H1 (cell line): ENCODE results near the gene APOO. TPM values are rescaled to one million over a fixed set of nuclear protein-coding genes. Genes with fewer than 3 reads are reported as not detected.

ENCODE experiments used
- CTCF ChIA-PET: fragments of 300-600 bp; sonication (Branson Sonifier 250); formaldehyde crosslinking; loops from one replicate; lab custom pipeline; 2021; ENCODE audit not compliant: partially characterized antibody; lab: Charles Lee
- POLR2A ChIA-PET: fragments of 300-600 bp; sonication (Branson Sonifier 250); formaldehyde crosslinking; loops from one replicate; lab custom pipeline; 2021; ENCODE audit warnings: inconsistent platforms; ENCODE audit not compliant: partially characterized antibody; lab: Charles Lee
- DNase-seq, 2 experiments: peaks; one replicate each; pipeline versions ENCODE4 v3.0.0 to v3.0.0-alpha.2; 2010 to 2022; ENCODE audit warnings: low spot score in 2 of 2, low read depth in 1 of 2, mixed read lengths in 1 of 2
- FAIRE-seq: peaks from 2 replicates; lab custom pipeline; 2011; peaks lifted over from hg19 to GRCh38; lab: Jason Lieb, UNC
- H2AFZ ChIP-seq: 2 replicates; pipeline ENCODE4 v1.8.1; 2012; ENCODE audit warnings: low read length, inconsistent platforms
- H2AK5ac ChIP-seq: 2 replicates; pipeline ENCODE4 v1.6.1; 2013; ENCODE audit warnings: low read depth, low read length
- H2BK120ac ChIP-seq: replicated peaks from 2 replicates; pipeline ENCODE3; 2013; ENCODE audit warnings: low read depth, low read length, inconsistent platforms
- H2BK12ac ChIP-seq: 2 replicates; pipeline ENCODE4 v1.6.1; 2013; ENCODE audit warnings: low read depth, low read length
- H2BK15ac ChIP-seq: 2 replicates; pipeline ENCODE4 v1.6.1; 2013; ENCODE audit warnings: low read length
- H2BK20ac ChIP-seq: 2 replicates; pipeline ENCODE4 v1.6.1; 2013; ENCODE audit warnings: low read length
- H2BK5ac ChIP-seq: 2 replicates; pipeline ENCODE4 v1.6.1; 2013; ENCODE audit warnings: low read depth, low read length
- H3K14ac ChIP-seq: 2 replicates; pipeline ENCODE4 v1.6.1; 2013; ENCODE audit warnings: inconsistent platforms; ENCODE audit not compliant: insufficient read length
- H3K18ac ChIP-seq: 2 replicates; pipeline ENCODE4 v1.6.1; 2013; ENCODE audit warnings: low read length; ENCODE audit errors: extremely low read depth
- H3K23ac ChIP-seq: 2 replicates; pipeline ENCODE4 v1.6.1; 2013; ENCODE audit warnings: inconsistent platforms; ENCODE audit not compliant: insufficient read length
- H3K23me2 ChIP-seq: 2 replicates; pipeline ENCODE4 v1.6.1; 2013; ENCODE audit warnings: low read depth, low read length
- H3K27ac ChIP-seq: 2 replicates; pipeline ENCODE4 v1.6.1; 2011; ENCODE audit warnings: low read depth, low read length, inconsistent platforms
- H3K27me3 ChIP-seq, 4 experiments: replicated peaks in 1 of 4; 1 replicate in 1 of 4; 2 replicates in 3 of 4; pipeline versions ENCODE4 v1.6.1 to v1.8.1; 2011 to 2013; ENCODE audit warnings: low read length in 3 of 4, mild to moderate bottlenecking in 3 of 4, inconsistent platforms in 2 of 4, mixed read lengths in 2 of 4, moderate library complexity in 1 of 4; ENCODE audit not compliant: control insufficient read depth in 3 of 4, insufficient read depth in 3 of 4; ENCODE audit errors: extremely low read depth in 1 of 4
- H3K36me3 ChIP-seq, 4 experiments: 2 replicates each; pipeline versions ENCODE4 v1.6.1 to v1.8.1; 2011 to 2013; ENCODE audit warnings: mild to moderate bottlenecking in 4 of 4, low read length in 3 of 4, moderate library complexity in 2 of 4, control low read depth in 1 of 4, inconsistent platforms in 1 of 4; ENCODE audit not compliant: insufficient read depth in 4 of 4, control insufficient read depth in 2 of 4
- H3K4ac ChIP-seq: replicated peaks from 2 replicates; pipeline ENCODE3; 2013; ENCODE audit warnings: low read length, low read depth, mixed read lengths, inconsistent platforms; ENCODE audit not compliant: insufficient read length
- H3K4me1 ChIP-seq, 4 experiments: replicated peaks in 1 of 4; 1 replicate in 1 of 4; 2 replicates in 3 of 4; pipeline versions ENCODE4 v1.6.1 to v1.8.1; 2011 to 2013; ENCODE audit warnings: low read length in 3 of 4, inconsistent platforms in 2 of 4, mixed read lengths in 1 of 4; ENCODE audit not compliant: insufficient read depth in 4 of 4, control insufficient read depth in 3 of 4
- H3K4me2 ChIP-seq, 2 experiments: 2 replicates each; pipeline versions ENCODE4 v1.6.1 to v1.8.1; 2011 to 2013; ENCODE audit warnings: low read depth in 2 of 2, low read length in 2 of 2, control low read depth in 1 of 2, inconsistent platforms in 1 of 2, mild to moderate bottlenecking in 1 of 2; ENCODE audit not compliant: insufficient read depth in 1 of 2
- H3K4me3 ChIP-seq, 4 experiments: fragments of 200-600, 300-600 bp in 1 of 4; sonication (generic), shearing (Covaris generic), sonication (Bioruptor Twin) in 1 of 4; 2 replicates each; pipeline versions ENCODE4 v1.5.1 to v1.8.1; 2011 to 2016; ENCODE audit warnings: low read length in 4 of 4, low read depth in 3 of 4, control low read depth in 2 of 4, inconsistent platforms in 2 of 4, mild to moderate bottlenecking in 2 of 4, mixed read lengths in 1 of 4, moderate library complexity in 1 of 4; ENCODE audit not compliant: insufficient read depth in 2 of 4; ENCODE audit errors: extremely low read depth in 1 of 4
- H3K56ac ChIP-seq: replicated peaks from 2 replicates; pipeline ENCODE3; 2013; ENCODE audit warnings: low read depth, mild to moderate bottlenecking, mixed read lengths, low read length, inconsistent platforms; ENCODE audit not compliant: insufficient read length
- H3K79me1 ChIP-seq: 2 replicates; pipeline ENCODE4 v1.6.1; 2013; ENCODE audit warnings: low read depth, low read length, control low read depth
- H3K79me2 ChIP-seq, 2 experiments: 2 replicates each; pipeline versions ENCODE4 v1.6.1 to v1.8.1; 2012 to 2013; ENCODE audit warnings: low read length in 2 of 2, mild to moderate bottlenecking in 2 of 2, inconsistent platforms in 1 of 2; ENCODE audit not compliant: insufficient read depth in 2 of 2, control insufficient read depth in 1 of 2
- H3K9ac ChIP-seq, 4 experiments: replicated peaks in 1 of 4; 1 replicate in 1 of 4; 2 replicates in 3 of 4; pipeline versions ENCODE4 v1.6.1 to v1.8.1; 2011 to 2013; ENCODE audit warnings: low read depth in 3 of 4, low read length in 3 of 4, control low read depth in 2 of 4, mild to moderate bottlenecking in 2 of 4, moderate library complexity in 2 of 4, inconsistent platforms in 1 of 4; ENCODE audit errors: extremely low read depth in 1 of 4
- H3K9me3 ChIP-seq, 2 experiments: 2 replicates each; pipeline versions ENCODE4 v1.6.1 to v1.8.1; 2012 to 2013; ENCODE audit warnings: mild to moderate bottlenecking in 2 of 2, moderate library complexity in 2 of 2, control low read depth in 1 of 2, inconsistent platforms in 1 of 2, low read depth in 1 of 2, low read length in 1 of 2, mixed read lengths in 1 of 2; ENCODE audit not compliant: insufficient read depth in 2 of 2
- H4K20me1 ChIP-seq, 2 experiments: replicated peaks in 1 of 2; 2 replicates each; pipeline versions ENCODE3 to v1.8.1; 2011 to 2013; ENCODE audit warnings: inconsistent platforms in 2 of 2, low read length in 2 of 2, mild to moderate bottlenecking in 1 of 2; ENCODE audit not compliant: insufficient read depth in 2 of 2, control insufficient read depth in 1 of 2
- H4K5ac ChIP-seq: 2 replicates; pipeline ENCODE4 v1.6.1; 2013; ENCODE audit warnings: low read length, low read depth, mixed read lengths, inconsistent platforms; ENCODE audit not compliant: insufficient read length
- H4K8ac ChIP-seq: 2 replicates; pipeline ENCODE4 v1.8.0; 2013; ENCODE audit warnings: mild to moderate bottlenecking, moderate library complexity, low read length, inconsistent platforms; ENCODE audit not compliant: insufficient read depth; ENCODE audit errors: extremely low read depth
- H4K91ac ChIP-seq: replicated peaks from 2 replicates; pipeline ENCODE3; 2013; ENCODE audit warnings: low read length, mixed read lengths, inconsistent platforms; ENCODE audit not compliant: insufficient read length
- BCL11A ChIP-seq, 2 experiments: IDR thresholded peaks; one replicate each; pipeline ENCODE4 v1.6.1; 2011; ENCODE audit warnings: low read depth in 2 of 2, low read length in 2 of 2, mild to moderate bottlenecking in 2 of 2
- CBX5 ChIP-seq: fragments of 300-800, 300-1000 bp; sonication (generic); IDR thresholded peaks from 2 replicates; pipeline ENCODE4 v1.7.1; 2016; ENCODE audit warnings: antibody characterized with exemption, low read length, low read depth
- CHD1 ChIP-seq: IDR thresholded peaks from 2 replicates; pipeline ENCODE4 v1.6.1; 2012; ENCODE audit warnings: low read depth, low read length, improper control_type of control experiment
- EGR1 ChIP-seq: IDR thresholded peaks from 2 replicates; pipeline ENCODE4 v1.6.1; 2011; ENCODE audit warnings: low read depth, low read length, borderline replicate concordance
- KDM1A ChIP-seq: fragments of 200-600, 300-600 bp; sonication (generic); IDR thresholded peaks from 2 replicates; pipeline ENCODE4 v1.7.1; 2016; ENCODE audit warnings: mild to moderate bottlenecking, low read length, borderline replicate concordance
- KDM4A ChIP-seq: IDR thresholded peaks from one replicate; pipeline ENCODE4 v1.7.1; 2012; ENCODE audit warnings: low read depth, mild to moderate bottlenecking, moderate library complexity, low read length, inconsistent platforms; ENCODE audit not compliant: severe bottlenecking
- PHF8 ChIP-seq: fragments of 200-600 bp; sonication (generic); conservative IDR thresholded peaks from 2 replicates; pipeline ENCODE4 v1.7.1; 2012; ENCODE audit warnings: low read depth, mild to moderate bottlenecking, inconsistent platforms, low read length, moderate library complexity
- SP2 ChIP-seq: IDR thresholded peaks from 2 replicates; pipeline ENCODE4 v1.6.1; 2012; ENCODE audit warnings: mild to moderate bottlenecking, low read length, inconsistent platforms
- TCF12 ChIP-seq: IDR thresholded peaks from 2 replicates; pipeline ENCODE4 v1.6.1; 2011; ENCODE audit warnings: low read depth, mild to moderate bottlenecking, low read length
- WGBS, 2 experiments: shearing (Covaris generic) in 1 of 2; methylation state at CpG; one replicate each; pipeline versions ENCODE4 v1.1.6 to v1.1.7; 2013 to 2015; ENCODE audit warnings: low lambda C conversion rate in 2 of 2, mixed read lengths in 2 of 2, inconsistent platforms in 1 of 2, low coverage in 1 of 2, missing lambda C conversion rate in 1 of 2; ENCODE audit not compliant: insufficient replicate concordance in 2 of 2, insufficient coverage in 1 of 2, insufficient read length in 1 of 2; ENCODE audit errors: extremely low coverage in 1 of 2, missing lambda C conversion rate in 1 of 2; 5-methylcytosine and 5-hydroxymethylcytosine counted together
- polyA plus RNA-seq, 7 experiments: library from polyadenylated mRNA; depleted of rRNA in 3 of 7; stranded (reverse) in 5 of 7; unstranded in 2 of 7; fragments of >200 nt in 5 of 7; fragments of 200-250 nt in 2 of 7; gene quantifications; 1 replicate in 5 of 7; 2 replicates in 1 of 7; 4 replicates in 1 of 7; pipeline versions ENCODE4 v1.2.1 to v1.2.3, GENCODE V29; 2011 to 2013; ENCODE audit warnings: missing spikeins in 2 of 7, mixed read lengths in 2 of 7
- total RNA-seq: library from RNA; stranded (reverse); fragmentation: NEBNext Ultra II Directional; extraction: Animal tissue kit (Norgen Biotek cat#: 25700); gene quantifications from 2 replicates; pipeline ENCODE4 v1.2.1, GENCODE V29; 2021
- TF ChIP-seq, protein P1 (sequence below): IDR thresholded peaks from 2 replicates; pipeline ENCODE4 v1.6.1; 2012; ENCODE audit warnings: inconsistent platforms
- TF ChIP-seq, protein P2 (sequence below): IDR thresholded peaks from 2 replicates; pipeline ENCODE4 v1.6.1; 2012; ENCODE audit warnings: inconsistent platforms

APOO gene
- total and polyA plus RNA-seq, 2 of the 8 experiments (the other 6 are each of a cell fraction or from before 2014, with no cell fraction given) = 25.7 to 45.0 TPM

DNA sequence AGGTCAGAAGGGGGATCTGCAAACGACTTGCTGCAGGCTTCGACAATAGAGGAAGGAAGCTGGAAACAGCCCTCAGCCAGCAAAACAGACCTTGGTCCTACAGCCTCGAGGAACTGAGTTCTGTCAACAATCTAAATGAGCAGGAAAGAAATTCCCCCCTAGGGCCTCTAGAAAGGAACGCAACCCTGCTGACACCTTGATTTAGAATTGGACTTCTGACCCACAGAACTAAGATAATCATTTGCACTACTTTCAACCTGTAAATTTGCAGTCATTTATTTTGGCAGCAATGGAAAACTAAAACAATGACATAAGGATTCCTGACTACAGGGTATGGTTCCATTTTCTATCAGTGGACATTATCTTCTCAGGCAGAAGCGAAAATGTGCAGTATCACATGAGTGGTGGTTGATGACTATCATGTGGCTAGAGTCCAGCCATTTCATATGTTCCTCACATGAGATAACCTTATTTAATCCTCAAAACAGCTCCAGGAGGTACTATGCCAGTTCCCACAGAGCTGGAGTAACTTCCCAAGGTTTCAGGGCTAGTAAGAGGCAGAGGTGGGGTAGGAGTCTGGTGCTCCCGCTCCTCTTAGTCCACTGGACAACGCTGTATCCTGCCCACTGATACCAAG is 63.1 kb downstream of the APOO start:
- Histone ChIP-seq H4K91ac (no peak overlapping the region), H3K79me1 (no peaks in the 10 kb centered on the region), H3K9me3 (no peaks in the 10 kb centered on the region), H3K4me3 (no peak overlapping the region), H3K9ac (no peak overlapping the region), H3K14ac (no peak overlapping the region), H3K4ac (no peak overlapping the region), H3K23me2 (no peaks in the 10 kb centered on the region), H3K27me3 (no peaks in the 10 kb centered on the region)
- CTCF ChIA-PET = interaction anchor here (1.0 kb wide), 2 partner anchors 57 to 415 kb away, joined by 3 read pairs; no protein-coding TSS in a partner anchor
- TF ChIP-seq PHF8 (no peak), EGR1 (no peak), BCL11A (IDR thresholded peaks at IDR 0.05; ENCODE audit: low read depth in 2 of 2, low read length in 2 of 2) (no peak), SP2 (no peak), KDM4A (no peak), TCF12 (no peak), CHD1 (no peak), CBX5 (no peak), KDM1A (no peak)
- TF ChIP-seq, protein P1, sequence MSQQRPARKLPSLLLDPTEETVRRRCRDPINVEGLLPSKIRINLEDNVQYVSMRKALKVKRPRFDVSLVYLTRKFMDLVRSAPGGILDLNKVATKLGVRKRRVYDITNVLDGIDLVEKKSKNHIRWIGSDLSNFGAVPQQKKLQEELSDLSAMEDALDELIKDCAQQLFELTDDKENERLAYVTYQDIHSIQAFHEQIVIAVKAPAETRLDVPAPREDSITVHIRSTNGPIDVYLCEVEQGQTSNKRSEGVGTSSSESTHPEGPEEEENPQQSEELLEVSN = no peak
- TF ChIP-seq, protein P2, sequence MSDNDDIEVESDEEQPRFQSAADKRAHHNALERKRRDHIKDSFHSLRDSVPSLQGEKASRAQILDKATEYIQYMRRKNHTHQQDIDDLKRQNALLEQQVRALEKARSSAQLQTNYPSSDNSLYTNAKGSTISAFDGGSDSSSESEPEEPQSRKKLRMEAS = no peak
- TF ChIP-seq, all 59 proteins: peak for 0
- Histone ChIP-seq H3K56ac (no peak overlapping the region), H2BK20ac (no peak overlapping the region), H3K36me3 (no peaks in the 10 kb centered on the region), H2BK5ac (no peak overlapping the region), H3K79me2 (no peaks in the 10 kb centered on the region), H2BK120ac (no peak overlapping the region), H3K4me2 (no peak overlapping the region), H2BK15ac (no peak overlapping the region), H2AK5ac (no peak overlapping the region), H3K27ac (no peak overlapping the region), H3K18ac (no peak overlapping the region), H2BK12ac (no peak overlapping the region), H4K5ac (no peak overlapping the region), H3K23ac (no peak overlapping the region), H3K4me1 (no peaks in the 10 kb centered on the region), H4K8ac (no peak overlapping the region), H4K20me1 (no peaks in the 10 kb centered on the region), H2AFZ (no peak overlapping the region)
- no peak for FAIRE-seq
- WGBS, 2 experiments = 77% methylated on average over 7 of the region's 7 CpGs; no CpG with 5 or more reads in 1 of the 2 experiments
- DNase-seq = no peak
- POLR2A ChIA-PET = no interaction called here
